GM12891 (cell line): Measurements from ENCODE around the gene PRXL2B.
A peak's percentile ranks its signal among the peaks of the same experiment; 100 is the strongest.

Experiments
- DNase-seq: peaks from one replicate; pipeline ENCODE4 v3.0.0; 2011; ENCODE audit warnings: low spot score; ENCODE audit not compliant: insufficient read length
- FAIRE-seq: peaks from 2 replicates; lab custom pipeline; 2011; peaks lifted over from hg19 to GRCh38; lab: Jason Lieb, UNC
- PAX5 ChIP-seq: IDR thresholded peaks from 2 replicates; pipeline ENCODE4 v1.6.1; 2011; ENCODE audit warnings: low read length, moderate library complexity, mild to moderate bottlenecking; ENCODE audit not compliant: insufficient read depth, severe bottlenecking
- POLR2A ChIP-seq: IDR thresholded peaks from 2 replicates; pipeline ENCODE4 v1.6.1; 2011; ENCODE audit warnings: low read depth, low read length, control low read depth
- POLR2AphosphoS5 ChIP-seq: IDR thresholded peaks from 2 replicates; pipeline ENCODE4 v1.6.1; 2011; ENCODE audit warnings: low read depth, low read length, control low read depth
- POU2F2 ChIP-seq: IDR thresholded peaks from 2 replicates; pipeline ENCODE4 v1.6.1; 2011; ENCODE audit warnings: low read depth, mild to moderate bottlenecking, control low read depth, low read length, moderate library complexity
- SPI1 ChIP-seq: IDR thresholded peaks from 2 replicates; pipeline ENCODE4 v1.6.1; 2011; ENCODE audit warnings: low read depth, low read length, control low read depth
- TAF1 ChIP-seq: IDR thresholded peaks from 2 replicates; pipeline ENCODE4 v1.6.1; 2011; ENCODE audit warnings: low read depth, low read length, control low read depth

PRXL2B gene

GRCh38 chr1:2593251-2593878 lies 6.8 kb downstream of the PRXL2B start:
- TF ChIP-seq POLR2AphosphoS5 (no peak), POLR2A (no peak), SPI1 (no peak), PAX5 (no peak), TAF1 (no peak), POU2F2 (no peak)
- FAIRE-seq (no peak), DNase-seq (peak; percentile 11)

- TF ChIP-seq POLR2A: no peak
- no peak for TF ChIP-seq POLR2AphosphoS5
- TF ChIP-seq SPI1: no peak
- no peak for TF ChIP-seq POU2F2
- no peak for TF ChIP-seq PAX5
- TF ChIP-seq TAF1: no peak
- no peak for FAIRE-seq
- peak; percentile 11 for DNase-seq
Observed at GRCh38 chr1:2594001-2594640, 7.5 kb downstream of the PRXL2B start.

- TF ChIP-seq PAX5 (no peak), TAF1 (no peak), POLR2AphosphoS5 (no peak), POU2F2 (no peak), POLR2A (no peak), SPI1 (no peak)
- DNase-seq (no peak), FAIRE-seq (no peak)
Observed at GRCh38 chr1:2594641-2595131, 8.1 kb downstream of the PRXL2B start.

GRCh38 chr1:2595261-2595811 lies 8.8 kb downstream of the PRXL2B start:
- TF ChIP-seq POU2F2 (no peak), SPI1 (no peak), PAX5 (no peak)
- no peak for DNase-seq
- FAIRE-seq: no peak

GRCh38 chr1:2595812-2596529 lies 9.4 kb downstream of the PRXL2B start:
- DNase-seq: no peak
- TF ChIP-seq SPI1: no peak
- no peak for TF ChIP-seq POLR2A
- TF ChIP-seq PAX5: no peak
- no peak for TF ChIP-seq POLR2AphosphoS5
- no peak for TF ChIP-seq TAF1
- TF ChIP-seq POU2F2: no peak
- FAIRE-seq: no peak

- TF ChIP-seq TAF1 (no peak), SPI1 (no peak), POLR2A (no peak), POU2F2 (no peak), POLR2AphosphoS5 (no peak), PAX5 (no peak)
- DNase-seq (peak; percentile 10), FAIRE-seq (no peak)
Observed at GRCh38 chr1:2596530-2597333, 10.2 kb downstream of the PRXL2B start.

GRCh38 chr1:2597441-2598328 lies 11.1 kb downstream of the PRXL2B start:
- TF ChIP-seq POU2F2 (no peak), TAF1 (no peak), POLR2AphosphoS5 (no peak), SPI1 (no peak), PAX5 (no peak), POLR2A (no peak)
- no peak for DNase-seq
- FAIRE-seq: no peak

GRCh38 chr1:2598329-2598931 lies 11.9 kb downstream of the PRXL2B start:
- TF ChIP-seq POLR2AphosphoS5 (no peak), PAX5 (no peak)
- FAIRE-seq (no peak), DNase-seq (peak; percentile 5)
